Stimulated activated CD8-positive, alpha-beta memory T cell treated with anti-CD3 and anti-CD28 coated beads, Interleukin-12 subunit alpha, Interleukin-12 subunit beta, amount 100 ng/mL, for 24 hours (primary cell): ENCODE results near the gene PIK3R6.
A peak's percentile ranks its signal among the peaks of the same experiment; 100 is the strongest.

ENCODE experiments used
- DNase-seq: peaks from one replicate; pipeline ENCODE4 v3.0.0-alpha.2; 2020; ENCODE audit errors: extremely low read depth

Gene PIK3R6

DNA sequence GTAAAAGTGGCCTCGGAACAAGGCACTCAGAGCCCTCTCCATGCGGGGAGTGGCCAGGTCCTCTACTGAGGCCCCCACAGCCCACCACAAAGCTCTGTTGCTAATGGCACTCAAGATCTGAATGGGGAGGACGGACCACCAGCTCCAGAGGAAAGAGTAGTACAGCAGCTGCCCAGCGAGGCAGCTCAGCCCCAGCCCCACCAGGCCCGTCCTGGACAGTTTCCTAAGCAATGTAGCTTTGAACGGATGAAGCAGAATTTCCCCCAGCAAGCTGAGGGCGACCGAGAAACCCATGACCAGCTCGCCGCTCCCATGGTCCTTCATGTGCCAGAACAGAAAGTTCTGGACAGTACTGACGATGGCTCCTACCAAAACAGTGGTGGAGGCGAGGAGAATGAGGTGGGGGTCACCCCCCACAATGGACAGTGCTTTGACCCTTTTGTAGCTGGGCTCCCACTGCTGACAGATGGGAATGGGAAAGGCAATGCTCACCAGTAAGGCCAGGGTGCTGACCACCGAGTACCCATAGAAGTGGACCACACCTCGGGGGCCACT, 69.8 kb downstream of the PIK3R6 start:
- DNase-seq, result no peak

- no peak for DNase-seq
Observed at GRCh38 chr17:8794636-8795035, 72.8 kb downstream of the PIK3R6 start.

- DNase-seq, result no peak
Observed at GRCh38 chr17:8793649-8794048, 73.8 kb downstream of the PIK3R6 start.

- DNase-seq, result no peak
Observed at GRCh38 chr17:8792646-8793045, 74.8 kb downstream of the PIK3R6 start.

DNA sequence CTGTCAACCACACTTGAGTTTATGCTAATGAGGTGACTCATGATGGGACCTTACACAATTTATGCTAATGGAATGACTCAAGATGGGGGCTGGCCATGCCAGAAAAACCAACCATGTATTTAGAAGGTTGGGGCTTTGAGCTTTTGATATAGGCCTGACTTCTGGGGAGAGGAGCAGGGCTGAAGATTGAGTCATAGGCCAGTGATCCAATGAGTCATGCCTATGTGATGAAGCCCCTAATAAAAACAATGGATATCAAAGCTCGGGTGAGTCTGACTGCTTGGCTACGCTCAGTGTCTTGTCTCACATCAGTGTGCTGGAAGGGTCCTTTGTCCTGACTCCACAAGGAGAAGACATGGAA, 75.6 kb downstream of the PIK3R6 start:
- no peak for DNase-seq

DNA sequence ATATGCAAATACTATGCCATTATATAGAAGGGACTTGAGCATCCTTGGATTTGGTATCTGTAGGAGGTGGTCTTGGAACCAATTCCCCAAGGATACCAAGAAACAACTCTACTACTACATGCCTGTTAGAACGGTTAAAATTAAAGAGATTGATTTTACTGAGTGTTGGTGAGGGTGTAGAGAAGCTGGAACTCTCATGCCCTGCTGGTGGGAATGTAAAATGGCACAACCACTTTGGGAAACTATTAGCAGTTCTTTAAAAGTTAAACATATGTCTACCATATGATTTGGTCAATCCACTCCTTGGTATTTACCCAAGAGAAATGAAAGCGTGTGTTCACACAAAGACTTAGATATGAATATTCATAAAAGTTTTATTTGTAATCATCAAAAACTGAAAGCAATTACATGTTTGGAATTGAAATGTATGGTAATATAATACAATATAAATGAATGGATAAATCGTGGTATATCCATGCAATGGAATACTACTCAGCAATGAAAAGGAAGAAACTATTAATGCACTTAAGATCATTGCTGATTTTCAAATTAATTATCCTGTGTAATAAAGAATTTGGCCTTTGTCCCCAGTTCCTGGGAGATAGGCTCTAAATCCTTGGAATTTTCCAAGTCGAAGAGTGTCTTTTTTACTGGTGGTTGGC, 76.1 kb downstream of the PIK3R6 start:
- no peak for DNase-seq

GRCh38 chr17:8789743-8790142, 77.7 kb downstream of the PIK3R6 start:
- DNase-seq, result no peak

DNA sequence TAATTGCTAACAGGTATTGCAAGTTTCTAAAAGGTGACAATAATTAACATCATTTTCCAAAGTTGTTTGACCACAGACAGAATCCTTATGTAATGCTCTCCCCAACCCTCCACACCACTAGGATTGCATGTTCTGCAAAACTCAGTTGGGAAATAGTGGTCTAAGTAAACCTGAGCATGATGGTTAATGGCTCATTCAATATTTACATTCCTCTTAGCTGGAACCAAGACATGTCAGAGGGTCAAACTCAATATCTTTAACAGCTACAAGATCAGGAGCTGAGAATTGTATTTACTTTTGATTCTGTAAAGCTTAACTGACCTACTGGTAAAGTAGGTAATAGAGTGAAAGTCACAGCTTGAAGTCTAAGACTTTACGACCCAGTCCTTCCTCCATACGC, 78.5 kb downstream of the PIK3R6 start:
- no peak for DNase-seq

- peak; percentile 22 for DNase-seq
Observed at GRCh38 chr17:8785547-8786413, 81.7 kb downstream of the PIK3R6 start.

DNA sequence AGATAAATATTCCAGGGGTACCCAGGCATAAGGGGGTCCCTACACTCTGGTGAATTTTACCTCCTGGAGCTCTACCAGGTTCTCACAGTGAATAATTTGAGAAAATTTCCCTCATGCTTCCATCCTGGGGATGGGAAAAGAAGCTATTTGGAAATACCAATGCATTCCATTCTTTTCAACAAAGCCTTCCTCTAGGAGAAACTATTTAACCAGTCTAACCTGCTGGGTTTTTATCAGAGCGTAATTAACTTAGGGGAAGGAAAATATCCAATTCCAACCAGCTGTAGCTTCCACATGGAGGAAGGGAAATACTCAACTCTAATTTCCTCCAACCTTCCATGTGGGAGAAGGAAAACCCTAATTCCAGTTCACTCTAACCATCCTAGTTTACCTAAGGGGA, 85.3 kb downstream of the PIK3R6 start:
- no peak for DNase-seq

GRCh38 chr17:8781776-8782175, 85.7 kb downstream of the PIK3R6 start:
- no peak for DNase-seq

- DNase-seq, result no peak
Observed at GRCh38 chr17:8776881-8777280, 90.6 kb downstream of the PIK3R6 start.

GRCh38 chr17:8776248-8776647, 91.2 kb downstream of the PIK3R6 start:
- no peak for DNase-seq

DNA sequence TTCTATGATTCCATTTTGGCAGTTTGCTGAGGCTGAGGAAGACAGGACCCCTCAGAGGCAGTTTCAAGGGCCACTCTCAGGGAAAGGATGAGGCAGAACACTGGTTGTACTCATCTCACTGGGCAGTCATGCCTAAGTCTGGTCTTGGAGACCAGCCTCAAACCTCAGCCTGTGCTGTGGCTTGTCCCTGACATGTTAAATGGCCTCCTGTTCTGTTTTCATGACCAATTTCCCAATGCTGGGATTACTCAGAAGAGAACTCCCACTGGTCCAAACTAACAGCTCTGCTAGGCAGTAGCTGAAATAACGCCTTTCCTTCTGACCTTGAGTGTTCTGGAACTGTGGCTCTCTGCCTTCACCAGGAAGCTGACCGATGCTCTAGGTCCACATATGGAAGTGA, 100.7 kb downstream of the PIK3R6 start:
- DNase-seq, result no peak

DNA sequence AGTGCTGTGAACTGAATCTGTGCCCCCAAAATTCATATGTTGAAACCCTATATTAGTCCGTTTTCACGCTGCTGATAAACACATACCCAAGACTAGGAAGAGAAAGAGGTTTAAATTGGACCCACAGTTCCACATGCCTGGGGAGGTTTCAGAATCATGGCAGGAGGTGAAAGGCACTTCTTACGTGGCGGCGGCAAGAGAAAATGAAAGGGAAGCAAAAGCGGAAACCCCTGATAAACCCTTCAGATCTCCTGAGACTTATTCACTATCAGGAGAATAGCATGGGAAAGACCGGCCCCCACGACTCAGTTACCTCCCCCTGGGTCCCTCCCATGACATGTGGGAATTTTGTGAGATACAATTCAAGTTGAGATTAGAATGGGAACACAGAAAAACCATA, 105.5 kb downstream of the PIK3R6 start:
- DNase-seq, result no peak

- no peak for DNase-seq
Observed at GRCh38 chr17:8758137-8758596, 109.3 kb downstream of the PIK3R6 start, which contains the start of gene SPDYE4. SPDYE4 (minus strand) TSS chr17:8758546; CDS start chr17:8758382, 164 bp downstream.

DNA sequence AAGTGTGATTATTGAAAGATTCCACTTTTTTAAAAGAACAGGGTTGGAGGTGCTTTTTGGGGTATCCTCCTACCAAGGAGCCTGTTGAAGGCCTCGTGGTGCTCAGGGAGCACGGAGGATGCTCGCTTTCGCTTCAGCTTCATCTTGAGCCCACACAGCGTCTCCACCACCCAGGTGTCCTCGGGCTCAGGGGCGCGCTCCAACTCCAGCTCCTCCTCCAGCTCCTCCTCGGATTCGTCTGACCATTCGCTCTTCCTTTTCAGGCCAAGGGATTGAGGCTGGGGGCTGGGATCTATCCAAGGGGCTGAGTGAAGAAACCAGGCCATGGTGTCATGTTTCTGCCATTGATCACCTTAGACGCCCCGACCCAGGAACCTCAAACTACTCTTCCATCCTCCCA, 110.3 kb downstream of the PIK3R6 start:
- DNase-seq, result no peak

DNA sequence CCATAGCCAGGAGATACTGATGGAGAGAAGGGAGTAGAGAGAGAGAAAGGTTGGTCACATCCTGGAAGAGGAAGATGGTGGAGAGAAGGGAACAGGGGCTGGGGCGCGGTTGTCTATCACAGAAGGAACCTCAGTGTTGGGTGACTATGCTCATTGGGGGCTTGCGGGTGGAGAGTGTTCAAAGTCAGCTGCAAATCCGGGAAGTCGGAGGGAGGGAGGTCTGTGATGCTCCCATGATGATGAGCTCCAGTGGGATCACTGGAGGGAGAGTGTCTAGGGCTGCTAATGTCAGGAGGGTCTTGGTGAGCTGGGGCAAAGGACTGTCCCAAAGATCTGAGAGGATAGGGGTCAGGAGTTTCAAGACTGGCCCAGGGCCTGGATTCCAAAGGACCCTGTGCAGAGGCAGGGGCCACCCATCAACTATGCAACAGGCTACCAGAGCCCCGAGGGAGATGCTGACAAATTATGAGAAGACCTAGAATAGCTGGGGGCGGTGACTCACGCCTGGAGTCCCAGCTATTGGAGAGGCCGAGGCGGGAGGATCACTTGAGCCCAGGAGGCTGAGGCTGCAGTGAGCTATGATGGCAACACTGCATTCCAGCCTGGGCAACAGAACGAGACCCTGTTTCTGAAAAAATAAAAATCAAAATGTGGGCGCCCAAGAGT, 111.8 kb downstream of the PIK3R6 start:
- no peak for DNase-seq

- DNase-seq, result no peak
Observed at GRCh38 chr17:8754890-8755289, 112.6 kb downstream of the PIK3R6 start.

GRCh38 chr17:8753976-8754440, 113.5 kb downstream of the PIK3R6 start:
- no peak for DNase-seq

GRCh38 chr17:8753136-8753975, 114.1 kb downstream of the PIK3R6 start:
- no peak for DNase-seq
